Inferior parietal cortex (tissue), 1 donor: ENCODE data around the gene DDAH2.

ENCODE experiments used
- DNase-seq: peaks from one replicate; pipeline ENCODE4 v3.0.0-alpha.2; 2016; ENCODE audit errors: extremely low spot score

Gene DDAH2

DNA sequence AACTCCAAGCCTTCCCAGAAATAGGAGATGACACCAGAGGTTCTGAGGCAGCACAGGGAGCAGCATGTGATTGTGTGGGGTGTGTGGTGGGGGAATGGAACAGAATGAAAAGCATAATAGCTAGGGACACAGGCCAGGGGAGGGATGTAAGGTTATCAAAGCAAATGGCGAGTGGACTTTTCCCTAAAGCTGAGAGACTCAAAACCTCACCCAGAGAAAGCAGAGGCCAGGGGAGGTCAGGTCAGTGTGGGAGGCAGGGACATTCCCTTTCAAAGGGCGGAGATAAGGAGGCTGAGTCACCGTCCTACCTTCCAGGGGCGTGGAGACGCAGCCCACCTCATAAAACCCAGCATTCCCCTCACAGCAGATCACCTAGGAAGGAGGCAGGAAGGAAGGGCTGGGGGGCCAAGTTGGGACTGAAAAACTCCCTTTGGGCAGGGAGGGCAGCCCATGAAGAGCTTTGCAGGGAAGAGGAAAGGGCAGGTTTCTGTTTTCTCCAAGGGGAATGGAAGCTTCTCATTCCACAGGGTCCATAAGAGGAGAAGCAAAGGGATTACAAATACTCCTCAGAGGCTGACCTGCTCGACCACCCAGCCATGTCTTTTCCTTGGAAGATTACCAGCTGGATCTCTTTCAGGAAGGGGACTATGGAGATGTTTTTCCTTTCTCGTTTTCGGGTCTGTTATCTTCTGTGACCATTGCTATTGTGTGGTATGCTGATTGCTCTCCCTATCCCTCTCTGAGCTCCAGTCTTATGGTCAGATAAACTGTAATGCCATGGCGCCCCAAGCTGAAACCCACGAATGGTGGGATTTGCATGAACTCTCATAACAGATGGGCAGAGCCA is 38.6 kb downstream of the DDAH2 start:
- peak; percentile 17 for DNase-seq

DNA sequence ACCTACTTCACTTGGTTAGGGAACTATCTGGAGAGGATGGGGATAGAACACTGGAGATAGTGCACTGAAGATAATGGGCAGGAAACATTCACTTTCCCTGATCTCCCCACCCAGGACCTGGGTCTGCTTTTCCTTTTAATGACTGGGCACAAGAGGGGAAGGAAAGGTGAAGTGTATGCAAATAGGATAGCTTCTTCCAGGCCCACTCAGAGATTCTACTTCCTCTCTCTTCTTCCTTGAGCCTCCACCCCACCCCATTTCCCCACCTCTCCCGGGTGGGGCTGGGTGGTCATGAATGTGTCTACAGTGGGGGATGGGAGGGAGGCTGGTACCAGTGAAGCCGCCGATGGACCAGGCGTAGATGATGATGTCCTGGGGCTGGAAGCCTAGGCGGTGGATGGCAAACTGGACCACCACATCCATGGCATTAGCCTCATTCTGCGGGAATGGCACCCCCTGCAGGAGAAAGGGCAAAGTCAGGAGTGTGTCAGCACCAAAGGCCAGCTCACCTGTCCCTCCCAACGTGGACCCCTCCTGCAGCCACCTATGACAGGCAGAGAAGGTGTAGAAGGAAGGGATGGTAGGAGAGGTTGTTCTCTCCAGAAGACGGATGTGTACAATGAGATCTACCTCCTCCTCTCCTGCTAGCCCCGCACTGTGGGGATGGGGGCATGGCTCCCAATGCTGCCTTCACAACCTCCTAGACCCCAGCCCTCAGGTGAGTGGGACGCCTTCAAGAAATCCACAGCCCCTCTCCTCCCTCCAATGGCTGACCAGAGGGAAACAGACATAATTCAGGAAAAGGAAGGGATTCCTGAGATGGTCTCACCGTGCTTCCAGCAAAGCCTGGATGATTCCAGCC is 39.6 kb downstream of the DDAH2 start:
- no peak for DNase-seq

DNA sequence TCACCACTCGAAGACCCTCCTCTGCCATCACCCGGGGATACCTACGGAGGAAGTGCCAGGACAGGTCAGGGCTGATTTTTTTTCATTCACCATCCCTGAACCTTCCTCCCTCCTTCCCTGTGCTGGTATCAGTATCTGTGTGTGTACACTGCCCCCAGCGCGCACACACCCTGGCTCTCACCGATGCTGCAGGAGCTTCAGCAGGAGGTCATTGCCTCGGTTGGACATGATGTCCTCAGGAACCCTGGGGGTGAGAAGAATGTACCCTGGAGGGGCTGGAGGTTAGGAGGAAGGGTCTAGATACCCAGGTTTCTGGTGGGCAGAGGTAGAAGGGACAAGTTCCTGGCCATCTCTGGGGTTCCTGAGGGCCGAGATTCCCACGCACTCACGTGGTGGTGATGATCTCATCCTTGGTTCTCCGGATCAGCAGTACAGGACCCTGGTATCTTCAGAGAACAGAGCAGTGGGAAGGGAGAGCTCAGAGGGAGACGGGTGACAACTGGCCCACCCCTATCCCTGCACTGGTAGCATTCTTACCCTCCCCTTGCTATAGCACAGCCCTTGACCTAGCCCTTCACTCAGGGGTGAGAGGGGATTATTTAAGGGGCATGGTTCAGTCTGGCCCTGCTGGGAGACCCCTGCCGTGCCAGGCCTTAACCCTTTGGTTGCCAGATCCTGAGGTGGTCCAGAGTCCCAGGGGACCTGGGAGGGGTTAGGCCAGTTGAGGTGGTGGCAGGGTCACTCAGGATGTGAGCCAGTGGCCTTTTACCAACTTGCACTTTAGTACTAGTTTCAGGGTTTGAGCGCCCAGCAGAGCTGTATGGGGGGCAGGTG is 41.0 kb downstream of the DDAH2 start:
- no peak for DNase-seq

DNA sequence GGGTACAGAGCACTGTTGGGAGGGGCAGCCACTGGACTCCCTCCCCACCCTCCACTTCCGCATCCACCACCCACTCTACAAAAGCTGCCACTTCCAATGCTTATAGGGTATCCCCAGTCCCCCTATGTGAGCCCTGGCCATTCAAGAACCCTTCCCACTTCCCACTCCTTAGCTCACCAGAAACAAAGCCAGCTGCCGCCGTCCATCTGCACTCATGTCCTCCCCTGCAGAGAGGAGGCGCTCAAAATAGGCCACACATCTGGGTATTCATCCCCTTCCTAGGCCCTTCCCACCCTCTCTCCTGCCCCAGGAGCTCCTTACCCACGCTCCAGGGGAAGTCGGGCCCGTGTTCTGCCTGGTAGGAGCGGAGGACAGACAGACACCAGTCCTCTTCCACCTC is 41.8 kb downstream of the DDAH2 start:
- no peak for DNase-seq

DNA sequence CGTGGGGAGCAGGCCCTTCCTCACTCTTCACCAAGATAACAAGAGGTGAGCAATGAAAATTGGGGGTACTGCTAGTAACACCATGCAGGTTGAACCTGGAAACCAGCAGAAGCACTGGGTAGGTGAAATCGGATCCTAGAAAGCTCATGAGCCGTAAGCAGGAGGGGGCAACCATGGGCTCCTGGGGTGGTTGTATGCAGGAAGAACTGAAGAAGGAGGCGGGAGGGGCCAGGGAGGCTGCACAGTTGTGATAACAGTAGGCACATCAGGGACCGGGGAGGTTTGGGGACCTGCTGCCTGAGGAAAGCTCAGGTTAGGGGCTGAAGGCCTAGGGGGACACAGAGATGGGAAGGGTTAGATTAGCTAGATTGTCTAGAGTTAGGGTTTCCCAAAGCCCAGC is 42.6 kb downstream of the DDAH2 start:
- no peak for DNase-seq

DNA sequence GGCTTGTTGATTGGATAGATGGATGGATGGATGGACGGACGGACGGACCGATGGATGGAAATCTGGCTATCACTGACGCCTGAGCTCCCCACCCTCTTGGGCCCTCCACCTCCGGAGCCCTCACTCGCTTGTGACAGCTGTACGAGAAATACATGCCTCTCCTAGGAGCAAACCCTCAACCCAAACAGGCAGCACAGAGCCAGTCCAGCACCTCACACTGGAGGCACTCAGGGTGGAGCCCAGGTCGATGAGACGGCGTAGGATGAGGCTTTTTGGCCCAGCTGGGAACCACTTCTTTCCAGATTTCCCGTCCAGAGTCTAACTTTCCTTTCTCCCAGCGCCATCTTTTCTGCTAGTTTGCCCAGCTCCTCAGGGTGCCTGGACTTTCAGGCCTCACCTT is 45.5 kb downstream of the DDAH2 start:
- DNase-seq = no peak

DNA sequence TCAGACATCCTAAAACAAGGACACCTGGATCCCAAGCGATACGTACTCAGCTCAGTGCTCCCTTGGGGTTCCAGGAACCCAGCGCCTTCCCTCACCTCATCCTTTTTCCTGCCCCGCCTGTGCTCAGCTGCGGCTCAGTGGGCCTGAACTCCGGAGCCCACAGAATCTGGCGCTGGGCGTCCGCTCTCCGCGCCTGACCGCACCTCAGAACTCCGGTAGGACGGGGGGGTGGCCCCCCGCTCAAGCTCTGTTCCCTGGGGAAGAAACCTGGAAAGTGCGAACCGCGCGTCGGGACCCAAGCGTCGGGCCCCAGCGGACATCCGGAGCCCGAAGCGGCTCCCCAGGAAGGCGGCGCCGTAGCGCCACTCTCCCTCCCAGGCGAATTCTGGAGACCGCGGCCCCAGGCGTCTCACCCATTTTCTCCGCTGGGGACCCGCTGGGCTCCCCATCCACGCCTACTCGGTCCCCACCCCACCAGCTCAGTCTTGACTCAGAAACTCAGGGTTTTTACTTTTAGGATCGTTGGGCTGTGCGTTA is 47.9 kb downstream of the DDAH2 start:
- DNase-seq = peak; percentile 29

DNA sequence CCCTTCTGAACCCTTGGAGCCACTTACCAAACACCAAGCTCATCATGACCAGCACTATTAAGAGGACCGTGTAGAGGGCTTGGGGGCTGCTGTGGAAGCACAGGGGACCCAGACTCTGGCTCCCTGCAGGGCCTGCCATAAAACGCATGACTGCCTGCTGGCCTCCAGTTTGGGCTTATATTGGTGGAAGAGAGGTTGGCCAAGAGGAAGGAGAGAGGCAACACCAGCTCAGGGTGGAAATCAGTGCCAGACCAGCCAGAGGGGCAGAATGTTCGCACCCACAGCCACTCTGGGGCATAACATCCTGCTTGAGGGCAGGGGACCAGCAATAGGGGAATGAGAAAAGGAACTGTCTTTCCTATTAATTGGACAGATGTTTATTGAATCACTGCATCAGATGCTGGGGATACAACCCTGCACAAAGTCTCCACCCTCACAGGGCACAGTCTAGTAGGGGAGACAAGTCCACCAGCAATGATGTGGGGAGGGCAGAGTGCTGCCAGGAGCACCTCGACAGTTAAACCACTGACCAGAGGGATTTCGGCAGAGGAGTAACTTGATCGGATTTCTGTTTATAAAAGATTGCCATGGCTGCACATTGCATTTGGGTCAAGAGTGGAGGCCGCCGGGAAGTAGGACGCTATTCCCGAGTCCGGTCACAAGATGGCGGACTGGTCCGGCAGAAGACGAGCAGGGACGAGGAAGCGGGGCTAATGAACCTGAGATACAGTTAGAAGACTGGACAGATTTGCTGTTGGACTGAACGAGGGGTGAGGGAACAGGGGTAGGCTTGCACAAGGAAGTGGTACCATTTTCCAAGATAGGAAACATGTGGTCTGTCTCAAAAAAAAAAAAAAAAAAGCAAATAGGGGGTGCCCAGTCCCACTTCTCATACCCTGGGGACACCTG is 48.6 kb downstream of the DDAH2 start, which contains the start of gene LY6G5C:
Gene LY6G5C, minus strand, starts transcription at position 842 of the 909 bp plus-strand sequence. Its CDS starts 694 bp downstream, at position 148.
- peak; percentile 82 for DNase-seq

DNA sequence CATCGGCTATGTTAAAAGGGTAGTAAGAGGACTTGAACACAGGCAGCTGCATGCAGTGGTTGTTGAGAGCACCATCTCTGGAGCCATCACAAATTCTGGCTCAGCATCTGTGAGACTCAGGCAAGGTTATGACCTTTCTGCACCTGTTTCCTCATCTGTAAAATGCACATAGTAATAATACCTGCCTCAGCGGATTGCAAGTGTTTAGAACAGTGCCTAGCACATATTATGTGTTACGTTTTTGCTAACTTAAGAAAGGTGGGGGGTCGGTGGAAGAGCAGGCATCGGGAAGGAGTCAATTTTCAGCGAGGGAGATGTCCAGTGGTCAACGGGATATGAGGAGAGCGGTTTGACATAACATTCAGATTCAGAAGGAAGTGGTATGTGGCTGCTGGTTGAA is 51.1 kb downstream of the DDAH2 start:
- no peak for DNase-seq
